Lung (tissue), 12 donors: Measurements from ENCODE around the gene ZNF576. TPM values are rescaled to one million over a fixed set of nuclear protein-coding genes. Genes with fewer than 3 reads are reported as not detected.
"Not testable (repeated sequence)": the region's sequence is repeated elsewhere in the genome, so short reads cannot be mapped to it uniquely, and the experiment has no call there.

Experiments used
- ATAC-seq: fragments of 200-7000 bp; cut with Tn5 transposase; one replicate; pipeline ENCODE4 v1.9.1; 2020; ENCODE audit warnings: moderate number of reproducible peaks; ENCODE audit not compliant: insufficient read depth, low FRiP score
- DNase-seq, 3 donors: peaks; one replicate each; pipeline ENCODE4 v3.0.0-alpha.2; 2013 to 2017
- H3K27ac ChIP-seq, 2 donors: one replicate each; pipeline ENCODE4 v1.5.1; 2013; ENCODE audit warnings: mild to moderate bottlenecking in 2 of 2, moderate library complexity in 2 of 2, control low read depth in 1 of 2, inconsistent platforms in 1 of 2, low read depth in 1 of 2, low read length in 1 of 2
- H3K27me3 ChIP-seq, 3 donors: one replicate each; pipeline ENCODE4 v1.5.1; 2013; ENCODE audit warnings: low read length in 2 of 3; ENCODE audit not compliant: control insufficient read depth in 3 of 3, insufficient read depth in 3 of 3
- H3K36me3 ChIP-seq, 4 donors: one replicate each; pipeline ENCODE4 v1.5.1; 2013; ENCODE audit warnings: low read length in 4 of 4, mild to moderate bottlenecking in 1 of 4, moderate library complexity in 1 of 4; ENCODE audit not compliant: control insufficient read depth in 4 of 4, insufficient read depth in 4 of 4
- H3K4me1 ChIP-seq, 5 donors: one replicate each; pipeline ENCODE4 v1.5.1; 2013; ENCODE audit warnings: low read length in 5 of 5, mild to moderate bottlenecking in 2 of 5, moderate library complexity in 1 of 5; ENCODE audit not compliant: control insufficient read depth in 5 of 5, insufficient read depth in 5 of 5
- H3K4me3 ChIP-seq: one replicate; pipeline ENCODE4 v1.5.1; 2013; ENCODE audit warnings: mild to moderate bottlenecking, control low read depth, moderate library complexity
- H3K9ac ChIP-seq, 2 donors: one replicate each; pipeline ENCODE4 v1.5.1; 2013; ENCODE audit warnings: low read length in 2 of 2, control low read depth in 1 of 2; ENCODE audit not compliant: insufficient read depth in 1 of 2
- H3K9me3 ChIP-seq, 4 donors: one replicate each; pipeline ENCODE4 v1.5.1; 2013; ENCODE audit warnings: low read length in 3 of 4, mild to moderate bottlenecking in 1 of 4, moderate library complexity in 1 of 4; ENCODE audit not compliant: control insufficient read depth in 4 of 4, insufficient read depth in 3 of 4
- WGBS, 2 donors: extraction: QIAGEN DNeasy Blood & Tissue Kit; methylation state at CpG; one replicate each; pipeline ENCODE4 v1.1.7; 2013; 5-methylcytosine and 5-hydroxymethylcytosine counted together
- polyA plus RNA-seq, 2 donors: library from polyadenylated mRNA; stranded (reverse); fragments of 200-250 nt; gene quantifications; one replicate each; pipeline ENCODE4 v1.2.1, GENCODE V29; 2013
- total RNA-seq, 2 donors: library from RNA; depleted of rRNA in 1 of 2; stranded (reverse); fragments of >200 nt in 1 of 2; gene quantifications; one replicate each; pipeline ENCODE4 v1.2.1, GENCODE V29; 2014 to 2021
- TF ChIP-seq, protein P1 (sequence below): IDR thresholded peaks from 2 replicates; pipeline ENCODE4 v1.5.1; 2012; ENCODE audit warnings: mild to moderate bottlenecking; ENCODE audit errors: control extremely low read depth, extremely low read depth
- donor health status: control.
- donor health status: control.
- donor health status: Bipolar disorder and iron deficiency.
- donor health status: healthy.
- donor health status: DM: yes; HTN: yes; CAD: no.

Gene ZNF576
- total and polyA plus RNA-seq, 4 donors: 5.8 to 17.2 (median 12.3) TPM

- peaks cover 0 to 12% (median 4%) of the 10 kb centered on the region in 5 donors for H3K4me1 ChIP-seq
- H3K27ac ChIP-seq: no peak overlapping the region
These were observed 38.6 kb downstream of the ZNF576 start for GRCh38 chr19:43634872-43635560.

DNA sequence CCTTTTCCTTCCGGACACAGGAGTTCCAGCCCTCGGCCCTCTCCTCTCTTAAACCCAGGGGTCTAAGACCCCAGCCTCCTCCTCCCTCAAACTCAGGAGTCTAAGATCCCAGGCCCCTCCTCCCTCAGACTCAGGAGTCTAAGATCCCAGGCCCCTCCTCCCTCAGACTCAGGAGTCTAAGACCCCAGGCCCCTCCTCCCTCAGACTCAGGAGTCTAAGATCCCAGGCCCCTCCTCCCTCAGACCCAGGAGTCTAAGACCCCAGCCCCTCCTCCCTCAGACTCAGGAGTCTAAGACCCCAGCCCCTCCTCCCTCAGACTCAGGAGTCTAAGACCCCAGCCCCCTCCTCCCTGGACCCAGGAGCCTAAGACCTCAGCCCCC, 39.2 kb downstream of the ZNF576 start:
- ATAC-seq, H3K27ac ChIP-seq: not testable (repeated sequence)
- WGBS, 2 donors: 69 to 74% methylated on average over 2 of the region's 2 CpGs

More at GRCh38 chr19:43634872-43635560, 38.6 kb downstream of the ZNF576 start:
- peak; percentile 38 to 51 (median 43) for DNase-seq
- H3K9ac ChIP-seq: peak overlapping the region; percentile 4 to 55
- no peaks in the 10 kb centered on the region for H3K36me3 ChIP-seq
- 34 to 46% methylated on average over 17 of the region's 17 CpGs for WGBS, 2 donors
- TF ChIP-seq, protein P1, sequence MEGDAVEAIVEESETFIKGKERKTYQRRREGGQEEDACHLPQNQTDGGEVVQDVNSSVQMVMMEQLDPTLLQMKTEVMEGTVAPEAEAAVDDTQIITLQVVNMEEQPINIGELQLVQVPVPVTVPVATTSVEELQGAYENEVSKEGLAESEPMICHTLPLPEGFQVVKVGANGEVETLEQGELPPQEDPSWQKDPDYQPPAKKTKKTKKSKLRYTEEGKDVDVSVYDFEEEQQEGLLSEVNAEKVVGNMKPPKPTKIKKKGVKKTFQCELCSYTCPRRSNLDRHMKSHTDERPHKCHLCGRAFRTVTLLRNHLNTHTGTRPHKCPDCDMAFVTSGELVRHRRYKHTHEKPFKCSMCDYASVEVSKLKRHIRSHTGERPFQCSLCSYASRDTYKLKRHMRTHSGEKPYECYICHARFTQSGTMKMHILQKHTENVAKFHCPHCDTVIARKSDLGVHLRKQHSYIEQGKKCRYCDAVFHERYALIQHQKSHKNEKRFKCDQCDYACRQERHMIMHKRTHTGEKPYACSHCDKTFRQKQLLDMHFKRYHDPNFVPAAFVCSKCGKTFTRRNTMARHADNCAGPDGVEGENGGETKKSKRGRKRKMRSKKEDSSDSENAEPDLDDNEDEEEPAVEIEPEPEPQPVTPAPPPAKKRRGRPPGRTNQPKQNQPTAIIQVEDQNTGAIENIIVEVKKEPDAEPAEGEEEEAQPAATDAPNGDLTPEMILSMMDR: no peak
- ATAC-seq: no peak
- H3K4me3 ChIP-seq: no peak overlapping the region
- peaks cover 0 to 17% (median 15%) of the 10 kb centered on the region in 3 donors for H3K27me3 ChIP-seq
- H3K9me3 ChIP-seq: no peaks in the 10 kb centered on the region

DNA sequence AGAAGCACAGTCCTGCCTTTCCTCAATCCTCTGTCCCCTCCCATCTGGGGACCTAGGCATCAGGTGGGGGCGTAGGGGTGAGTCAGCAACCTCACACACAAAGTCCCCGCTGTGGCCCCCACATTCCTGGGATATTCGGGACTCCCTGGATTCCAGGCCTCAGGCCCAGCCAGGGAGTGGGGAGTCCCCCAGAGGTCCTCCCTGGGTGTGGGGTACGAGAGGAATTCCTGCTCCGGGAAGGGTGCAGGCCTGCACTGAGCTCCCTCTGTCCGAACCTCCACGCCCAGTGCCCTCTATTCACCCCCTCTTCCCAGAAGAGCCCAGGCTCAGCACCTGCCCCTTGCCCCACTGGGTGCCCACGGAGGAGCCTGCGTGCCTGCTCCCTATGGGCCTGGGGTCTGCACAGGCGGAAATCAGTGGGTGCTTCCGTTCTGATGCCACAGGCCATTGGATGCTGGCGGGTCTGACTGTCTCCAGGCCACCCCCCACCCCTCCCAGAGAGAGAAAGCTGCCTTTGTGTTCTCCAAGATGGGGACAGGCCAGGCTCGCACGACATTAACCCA, 39.8 kb downstream of the ZNF576 start:
- no peak for DNase-seq
- 86 to 88% methylated on average over 14 of the region's 14 CpGs for WGBS, 2 donors
- ATAC-seq: no peak
- H3K36me3 ChIP-seq: no peaks in the 10 kb centered on the region
- no peaks in the 10 kb centered on the region for H3K9me3 ChIP-seq
- H3K4me1 ChIP-seq: peaks cover 0 to 15% (median 10%) of the 10 kb centered on the region in 5 donors
- H3K27ac ChIP-seq: no peak overlapping the region
- H3K9ac ChIP-seq: no peak overlapping the region
- H3K4me3 ChIP-seq: no peak overlapping the region
- peaks cover 0 to 26% (median 26%) of the 10 kb centered on the region in 3 donors for H3K27me3 ChIP-seq
- TF ChIP-seq, protein P1: no peak

More for the DNA sequence above, 39.2 kb downstream of the ZNF576 start:
- H3K9ac ChIP-seq, H3K36me3 ChIP-seq, DNase-seq, H3K9me3 ChIP-seq, H3K4me3 ChIP-seq: not testable (repeated sequence)
- H3K27me3 ChIP-seq: peaks cover 0 to 23% (median 20%) of the 10 kb centered on the region in 3 donors
- peaks cover 0 to 15% (median 9%) of the 10 kb centered on the region in 5 donors for H3K4me1 ChIP-seq

- H3K4me1 ChIP-seq: peaks cover 0 to 15% (median 10%) of the 10 kb centered on the region in 5 donors
- H3K4me3 ChIP-seq: no peak overlapping the region
- no peaks in the 10 kb centered on the region for H3K9me3 ChIP-seq
- TF ChIP-seq, protein P1: no peak
- H3K36me3 ChIP-seq: no peaks in the 10 kb centered on the region
- no peak for ATAC-seq
- WGBS, 2 donors: 78 to 82% methylated on average over 13 of the region's 13 CpGs
- no peak overlapping the region for H3K27ac ChIP-seq
- no peak overlapping the region for H3K9ac ChIP-seq
- peaks cover 0 to 29% (median 29%) of the 10 kb centered on the region in 3 donors for H3K27me3 ChIP-seq
- DNase-seq: no peak
These were observed 42.0 kb downstream of the ZNF576 start for GRCh38 chr19:43638214-43638994.
